Panc1 (cell line): ENCODE measurements around the gene GPR137. TPM values are rescaled to one million over a fixed set of nuclear protein-coding genes. Genes with fewer than 3 reads are reported as not detected.

Experiments used
- total RNA-seq: library from RNA; stranded (reverse); gene quantifications from one replicate; pipeline ENCODE4 v1.2.1, GENCODE V29; 2021; ENCODE audit not compliant: unreplicated experiment

GPR137 gene
- total RNA-seq, 1 experiment from 2014 or later = 183 TPM

Other genes with a start within 250 kb of the GPR137 start
- 0.51 TPM for gene FLRT1, start 249.9 kb upstream of the GPR137 start, total RNA-seq
- gene MACROD1, start 119.7 kb upstream of the GPR137 start, total RNA-seq = 16.8 TPM
- gene STIP1, start 99.7 kb upstream of the GPR137 start, total RNA-seq = 344 TPM
- gene FERMT3, start 79.1 kb upstream of the GPR137 start, total RNA-seq = 2.9 TPM
- 66.1 TPM for gene TRPT1, start 59.7 kb upstream of the GPR137 start, total RNA-seq
- gene NUDT22, start 59.6 kb upstream of the GPR137 start, total RNA-seq = 98.8 TPM
- gene DNAJC4, start 55.3 kb upstream of the GPR137 start, total RNA-seq = 41.0 TPM
- 101 TPM for gene VEGFB, start 51.3 kb upstream of the GPR137 start, total RNA-seq
- 71.8 TPM for gene FKBP2, start 44.8 kb upstream of the GPR137 start, total RNA-seq
- 261 TPM for gene PPP1R14B, start 38.9 kb upstream of the GPR137 start, total RNA-seq
- 41.2 TPM for gene PLCB3, start 34.3 kb upstream of the GPR137 start, total RNA-seq
- 77.7 TPM for gene BAD, start 1.2 kb upstream of the GPR137 start, total RNA-seq
- gene KCNK4, start 5.5 kb downstream of the GPR137 start, total RNA-seq = 1.1 TPM
- 0.64 TPM for gene CATSPERZ, start 14.5 kb downstream of the GPR137 start, total RNA-seq
- gene ESRRA, start 19.7 kb downstream of the GPR137 start, total RNA-seq = 81.6 TPM
- gene TRMT112, start 31.7 kb downstream of the GPR137 start, total RNA-seq = 341 TPM
- 492 TPM for gene PRDX5, start 32.3 kb downstream of the GPR137 start, total RNA-seq
- 17.1 TPM for gene CCDC88B, start 54.4 kb downstream of the GPR137 start, total RNA-seq
- gene RPS6KA4, start 73.3 kb downstream of the GPR137 start, total RNA-seq = 74.0 TPM